GM18867 (cell line): ENCODE data around the gene FRAS1.
"Not testable (repeated sequence)": the region's sequence is repeated elsewhere in the genome, so short reads cannot be mapped to it uniquely, and the experiment has no call there.

Experiments used
- ATAC-seq: cut with Tn5 transposase; IDR thresholded peaks from one replicate; pipeline ENCODE4 v1.9.1; 2021; ENCODE audit warnings: mild to moderate bottlenecking, moderate library complexity; ENCODE audit not compliant: unreplicated experiment

The FRAS1 gene

DNA sequence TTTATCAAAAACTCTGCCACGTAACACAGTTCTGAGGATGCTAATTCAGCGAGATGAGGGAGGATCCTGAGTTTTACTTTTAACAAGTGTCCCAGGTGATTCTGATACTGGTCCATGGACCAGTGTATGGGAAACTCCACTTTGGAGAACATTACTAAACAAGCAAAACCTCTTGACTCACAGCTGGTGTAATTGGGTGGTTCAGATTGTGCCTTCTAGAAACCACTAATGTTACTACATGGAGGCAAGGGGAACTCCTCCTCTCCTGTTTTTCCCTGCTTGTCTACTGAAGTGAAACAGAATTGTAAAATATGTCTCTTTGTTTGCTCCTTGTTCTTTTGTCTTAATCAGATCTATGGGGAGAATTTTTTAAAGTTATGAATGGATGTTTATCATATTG lies 62.6 kb downstream of the FRAS1 start:
- no peak for ATAC-seq

DNA sequence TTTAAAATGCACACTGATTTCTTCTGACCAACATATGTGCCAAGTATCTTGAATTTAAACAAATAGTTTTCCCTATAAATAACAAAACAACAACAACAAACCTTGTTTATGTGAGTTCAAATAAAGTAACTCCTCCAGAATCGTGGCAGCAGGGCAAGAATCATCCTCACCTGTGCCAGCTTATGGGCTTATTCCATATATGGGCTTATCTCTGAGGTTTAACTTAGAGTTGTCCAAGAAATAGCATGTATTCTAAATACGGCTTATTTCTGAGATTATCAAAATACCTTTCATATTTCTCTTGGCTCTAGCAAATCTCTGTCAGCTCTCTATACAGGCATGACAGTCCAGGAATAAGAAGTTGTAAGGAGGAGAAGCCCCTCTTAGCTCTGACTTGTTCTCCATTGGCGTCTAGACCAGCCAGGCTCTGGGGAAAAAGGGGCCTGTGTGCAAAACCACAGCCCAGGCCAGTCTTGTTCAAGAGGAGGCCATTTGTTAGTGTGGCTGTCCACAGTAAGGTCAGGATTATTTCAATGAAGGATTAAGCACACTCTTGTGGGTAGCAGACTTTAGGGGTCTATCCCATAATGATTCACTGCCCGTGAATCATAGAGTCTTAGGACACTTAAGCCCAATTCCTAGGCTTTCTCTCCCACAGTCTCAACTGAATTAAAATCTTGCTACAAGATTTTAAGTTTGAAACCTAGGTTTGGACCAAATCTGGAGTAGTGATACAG lies 63.2 kb downstream of the FRAS1 start:
- no peak for ATAC-seq

DNA sequence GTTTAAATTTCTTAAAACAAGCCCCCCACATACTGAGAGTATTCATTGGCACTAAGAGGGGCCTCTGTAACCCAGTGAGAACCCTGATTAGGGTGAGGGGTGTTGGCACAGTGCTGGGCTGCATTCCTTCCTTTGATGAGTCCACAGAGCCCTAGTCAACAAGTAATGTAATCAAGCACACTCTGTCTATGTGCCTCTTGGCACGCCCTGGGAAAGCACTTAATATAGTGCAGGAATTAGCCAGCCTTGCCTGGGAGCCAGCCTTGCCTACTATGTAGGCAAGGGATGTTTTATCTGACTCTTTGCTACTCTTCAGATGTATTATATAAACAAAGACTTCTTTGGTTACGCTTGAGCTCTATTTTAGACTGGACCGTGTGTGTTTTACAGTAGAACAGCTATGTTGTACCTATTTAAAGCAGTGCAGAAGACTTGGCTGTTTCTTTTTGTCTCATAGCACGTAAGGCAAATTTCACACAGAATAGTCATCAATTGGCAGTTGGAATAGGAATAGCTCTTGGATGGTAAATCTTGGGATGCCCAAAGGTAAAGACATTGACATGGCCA lies 64.3 kb downstream of the FRAS1 start:
- no peak for ATAC-seq

- ATAC-seq = not testable (repeated sequence)
Observed at GRCh38 chr4:78125834-78126331, 68.8 kb downstream of the FRAS1 start.

GRCh38 chr4:78129383-78130108 lies 72.4 kb downstream of the FRAS1 start:
- no peak for ATAC-seq

DNA sequence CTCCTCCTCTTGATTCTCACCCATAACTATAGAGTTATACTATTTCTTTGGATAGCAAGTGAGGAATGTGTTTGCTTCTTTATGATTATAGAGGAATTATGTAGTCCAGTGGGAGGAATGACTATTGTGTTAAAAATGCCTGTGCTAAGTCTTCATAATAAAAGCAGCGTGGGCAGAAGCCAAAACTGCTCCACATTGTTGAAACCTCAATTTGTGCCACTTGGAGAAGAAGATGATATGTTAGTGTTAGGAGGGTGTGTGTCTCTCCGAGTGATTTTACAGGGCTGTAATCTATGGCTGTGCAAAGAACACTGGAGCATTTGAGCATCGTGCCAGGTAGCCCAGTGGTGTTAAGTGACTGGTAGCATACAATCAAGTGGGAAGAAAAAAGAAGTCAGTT lies 74.3 kb downstream of the FRAS1 start:
- no peak for ATAC-seq

DNA sequence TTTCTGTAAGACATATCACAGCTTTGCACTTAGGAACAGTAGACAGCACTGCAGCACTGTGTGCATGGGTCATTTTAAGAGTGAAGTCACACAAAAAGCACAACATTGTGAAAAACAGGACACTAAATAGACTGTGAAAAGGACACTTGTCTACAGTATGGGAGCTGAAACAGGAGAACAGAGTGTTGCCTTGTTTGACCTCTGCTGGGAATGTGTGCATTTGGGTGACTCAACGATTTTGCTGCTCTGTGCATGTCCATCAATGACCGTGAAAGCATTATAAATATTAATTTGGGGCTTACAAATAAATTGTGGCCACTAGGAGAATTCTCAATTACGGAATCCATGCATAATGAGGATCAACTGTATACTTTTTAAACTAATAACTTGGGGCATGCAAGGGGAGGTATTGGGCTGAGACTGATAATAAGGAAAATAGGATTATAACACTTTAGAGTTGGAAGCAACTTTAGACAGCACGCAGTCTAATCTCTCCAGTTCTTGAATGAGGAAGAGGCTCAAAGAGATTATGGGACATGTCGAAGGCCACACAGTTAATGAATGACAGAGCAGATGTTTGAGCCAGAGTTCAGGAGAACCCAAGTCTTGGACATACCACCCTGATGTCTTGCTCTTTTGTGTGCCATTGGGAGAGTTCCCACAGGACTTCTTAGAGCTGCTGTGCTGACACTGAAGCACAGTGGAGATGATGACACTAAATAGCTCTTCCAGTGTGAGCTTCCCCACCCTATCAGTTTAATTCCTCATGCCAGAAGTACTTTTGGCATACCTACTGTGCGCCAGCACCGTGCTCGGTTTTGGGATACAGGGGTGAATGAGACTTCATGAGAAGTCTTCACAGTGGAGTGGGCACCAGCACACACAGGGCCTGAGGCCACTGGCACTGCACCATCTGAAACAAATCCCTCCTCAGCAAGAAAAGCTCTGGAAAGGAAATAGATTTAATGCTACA lies 79.3 kb downstream of the FRAS1 start:
- no peak for ATAC-seq

DNA sequence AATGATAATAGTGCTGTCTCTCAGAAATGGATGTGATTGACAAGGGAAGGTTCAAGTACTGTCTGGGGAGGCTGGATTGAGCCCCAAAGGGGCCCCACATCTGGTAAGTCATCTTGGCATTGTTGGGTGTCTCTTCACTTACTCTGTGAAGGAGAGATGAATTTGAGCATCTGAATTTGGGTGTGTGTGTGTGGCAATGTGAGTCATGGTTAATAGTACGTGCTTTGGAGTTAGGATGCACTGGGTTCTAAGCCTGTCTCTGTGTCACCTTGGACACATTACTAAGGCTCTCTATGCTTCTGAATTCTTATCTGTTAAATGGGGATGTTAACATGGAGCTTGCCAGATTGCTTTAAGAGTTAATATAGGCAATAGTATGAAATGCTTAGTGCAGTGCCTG lies 80.4 kb downstream of the FRAS1 start:
- ATAC-seq = no peak

DNA sequence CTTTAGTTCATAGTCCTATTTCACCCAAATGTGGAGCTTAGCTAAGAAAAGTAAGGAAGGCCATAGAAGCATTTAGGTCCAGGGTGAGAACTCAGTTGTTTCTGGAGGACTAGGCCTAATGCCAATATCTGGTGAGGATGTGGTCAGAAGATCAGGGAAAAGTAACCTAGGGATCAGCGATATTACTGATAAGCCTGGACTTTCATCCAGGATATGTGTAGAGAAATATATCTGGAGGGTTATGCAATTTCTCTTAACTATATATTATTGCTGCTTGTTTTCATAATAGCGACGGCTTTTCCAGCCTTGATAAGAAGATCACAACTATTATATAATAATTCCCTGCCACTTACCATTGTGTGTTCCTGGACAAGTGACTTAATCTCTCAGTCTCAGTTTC lies 81.1 kb downstream of the FRAS1 start:
- ATAC-seq = no peak

- ATAC-seq = no peak
Observed at GRCh38 chr4:78143634-78144033, 86.5 kb downstream of the FRAS1 start.

DNA sequence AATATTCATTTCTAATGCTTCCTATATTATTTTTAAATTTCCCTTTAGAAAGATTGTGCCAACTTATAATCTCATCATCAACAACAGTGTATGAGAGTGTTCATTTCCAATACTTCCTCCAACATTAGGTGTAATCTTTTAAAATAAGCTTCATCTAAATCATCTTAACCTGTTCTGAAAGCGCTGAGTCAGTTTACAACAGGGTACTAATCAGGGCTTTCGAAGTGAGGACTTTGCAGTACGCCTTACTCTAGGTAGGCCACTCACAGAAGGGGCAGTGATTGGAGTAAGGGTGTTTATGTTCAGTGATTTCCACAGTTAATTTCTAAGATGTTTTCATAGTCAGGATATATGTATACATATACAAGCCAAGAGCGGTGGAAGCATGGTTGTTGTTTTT lies 87.9 kb downstream of the FRAS1 start:
- no peak for ATAC-seq

DNA sequence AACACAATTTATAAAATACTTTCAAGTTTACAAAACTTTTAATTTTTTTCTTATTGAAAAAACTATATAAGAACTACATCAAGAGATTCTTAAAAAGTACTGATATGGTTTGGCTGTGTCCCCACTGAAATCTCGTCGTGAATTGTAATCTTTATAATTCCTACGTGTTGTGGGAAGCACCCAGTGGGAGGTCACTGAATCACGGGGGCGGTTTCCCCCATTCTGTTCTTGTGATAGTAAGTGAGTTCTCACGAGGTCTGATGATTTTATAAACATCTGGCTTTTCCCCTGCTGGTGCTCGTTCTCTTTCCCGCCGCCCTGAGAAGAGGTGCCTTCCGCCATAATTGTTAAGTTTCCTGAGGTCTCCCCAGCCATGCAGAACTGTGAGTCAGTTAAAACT lies 88.5 kb downstream of the FRAS1 start:
- no peak for ATAC-seq

DNA sequence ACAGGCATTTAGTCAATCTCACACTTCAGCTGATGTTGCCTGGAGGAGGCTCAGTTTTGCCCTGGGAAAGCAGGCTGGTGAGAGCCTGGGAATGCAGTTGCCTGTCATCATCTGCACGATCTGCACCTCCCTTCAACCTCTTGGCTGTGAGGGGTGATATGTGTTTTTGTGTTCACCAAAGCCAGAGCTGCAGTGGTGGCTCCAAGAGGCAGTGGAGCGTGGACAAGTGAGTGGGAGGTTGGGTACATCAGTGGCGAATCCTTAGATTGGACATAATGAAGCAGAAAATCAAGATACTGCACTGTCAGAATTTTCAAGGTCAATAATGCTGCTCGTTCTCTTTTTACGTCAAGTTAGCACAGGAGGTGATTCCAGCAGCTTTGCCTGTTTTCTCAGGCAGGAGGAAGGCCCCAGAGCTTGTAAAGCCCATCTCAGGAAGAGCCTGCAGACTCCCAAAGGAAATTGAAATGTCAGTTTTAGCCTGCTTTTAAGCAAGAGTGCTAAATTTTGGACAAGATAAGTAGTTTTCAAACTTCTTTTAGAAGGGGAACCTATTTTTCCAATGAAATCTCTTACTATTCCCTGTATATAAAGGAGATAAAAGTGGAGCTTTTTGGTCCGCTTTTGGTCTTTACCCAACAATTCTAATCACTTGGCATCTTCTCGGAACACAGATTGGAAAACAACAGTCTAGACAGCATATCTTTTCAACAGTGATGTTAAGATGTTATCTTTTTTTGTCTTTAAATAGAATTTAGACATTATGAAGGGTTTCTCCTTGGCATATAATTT lies 92.8 kb downstream of the FRAS1 start:
- no peak for ATAC-seq

DNA sequence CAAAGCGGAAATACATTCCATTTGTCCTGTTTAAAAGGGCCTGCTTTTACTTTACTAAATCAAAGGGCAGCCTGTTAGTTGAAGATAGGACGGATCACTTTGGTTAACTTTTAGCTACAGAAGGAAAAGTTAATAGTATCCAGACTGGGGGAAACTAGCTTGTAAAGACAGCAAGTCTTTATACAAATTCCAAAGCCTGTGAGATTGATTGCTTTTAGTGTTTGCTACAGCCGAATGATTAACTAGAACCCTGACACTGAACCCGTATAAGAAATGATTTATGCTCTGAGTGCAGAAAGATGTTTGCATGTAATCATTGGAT lies 93.4 kb downstream of the FRAS1 start:
- no peak for ATAC-seq

- ATAC-seq = no peak
Observed at GRCh38 chr4:78152795-78153194, 95.7 kb downstream of the FRAS1 start.

GRCh38 chr4:78154972-78155590 lies 98.0 kb downstream of the FRAS1 start:
- no peak for ATAC-seq

- no peak for ATAC-seq
Observed at GRCh38 chr4:78155616-78156105, 98.5 kb downstream of the FRAS1 start.

DNA sequence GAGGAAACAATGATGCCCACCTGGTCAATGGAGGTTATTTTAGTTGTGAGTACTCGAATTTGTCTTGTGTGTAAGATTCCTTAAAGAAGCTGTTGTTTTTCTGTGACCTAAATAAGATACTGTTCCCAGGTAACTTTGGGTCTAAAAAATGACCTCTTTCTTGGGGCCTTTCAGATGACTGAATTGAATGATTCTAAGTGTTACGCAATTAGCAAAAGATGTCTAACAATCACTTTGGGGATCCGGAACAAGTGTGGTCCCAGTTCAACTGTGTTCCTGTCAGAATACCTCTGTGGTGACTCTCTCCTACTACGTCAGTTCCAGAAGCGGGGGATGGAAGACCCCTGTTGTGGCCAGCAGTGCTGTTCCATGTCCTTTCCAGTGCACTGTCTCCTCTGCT lies 99.4 kb downstream of the FRAS1 start:
- ATAC-seq = no peak

- ATAC-seq = no peak
Observed at GRCh38 chr4:78162342-78162741, 105.2 kb downstream of the FRAS1 start.

DNA sequence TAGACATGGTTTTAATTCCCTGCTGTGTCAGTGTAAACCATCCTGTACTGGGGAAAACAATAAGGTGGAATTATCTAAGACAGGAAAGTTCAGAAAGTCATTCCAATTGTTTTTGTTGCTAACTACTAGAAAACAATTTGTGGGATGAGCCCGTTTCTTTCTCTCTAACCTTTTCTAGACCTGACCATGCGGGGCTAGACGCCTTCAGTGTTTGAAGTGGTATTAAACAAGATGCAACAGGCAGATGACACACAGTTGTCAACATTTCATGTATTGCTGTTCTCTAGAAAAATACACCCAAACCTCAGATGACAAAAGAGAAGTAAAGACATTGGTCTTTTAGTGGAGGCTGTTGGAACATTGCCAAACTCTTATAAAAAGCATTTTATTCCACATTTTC lies 105.7 kb downstream of the FRAS1 start:
- no peak for ATAC-seq
